MM.1S (cell line): ENCODE measurements around the gene HDAC9.

Source experiments
- CTCF ChIP-seq: fragments of 300-600 bp; sonication (generic); IDR thresholded peaks from 2 replicates; pipeline ENCODE4 v1.5.1; 2016; ENCODE audit warnings: antibody characterized with exemption, low read length, mixed read lengths
- EZH2phosphoT487 ChIP-seq: fragments of 300-600 bp; sonication (generic); IDR thresholded peaks from 2 replicates; pipeline ENCODE4 v1.6.1; 2018; ENCODE audit warnings: antibody characterized with exemption, low read length

GRCh38 chr7:18455606-18456005 lies 39.9 kb upstream of the HDAC9 start:
- TF ChIP-seq CTCF (no peak), EZH2phosphoT487 (no peak)
